ENCODE data around the gene ARHGEF3.

Gene ARHGEF3

DNA sequence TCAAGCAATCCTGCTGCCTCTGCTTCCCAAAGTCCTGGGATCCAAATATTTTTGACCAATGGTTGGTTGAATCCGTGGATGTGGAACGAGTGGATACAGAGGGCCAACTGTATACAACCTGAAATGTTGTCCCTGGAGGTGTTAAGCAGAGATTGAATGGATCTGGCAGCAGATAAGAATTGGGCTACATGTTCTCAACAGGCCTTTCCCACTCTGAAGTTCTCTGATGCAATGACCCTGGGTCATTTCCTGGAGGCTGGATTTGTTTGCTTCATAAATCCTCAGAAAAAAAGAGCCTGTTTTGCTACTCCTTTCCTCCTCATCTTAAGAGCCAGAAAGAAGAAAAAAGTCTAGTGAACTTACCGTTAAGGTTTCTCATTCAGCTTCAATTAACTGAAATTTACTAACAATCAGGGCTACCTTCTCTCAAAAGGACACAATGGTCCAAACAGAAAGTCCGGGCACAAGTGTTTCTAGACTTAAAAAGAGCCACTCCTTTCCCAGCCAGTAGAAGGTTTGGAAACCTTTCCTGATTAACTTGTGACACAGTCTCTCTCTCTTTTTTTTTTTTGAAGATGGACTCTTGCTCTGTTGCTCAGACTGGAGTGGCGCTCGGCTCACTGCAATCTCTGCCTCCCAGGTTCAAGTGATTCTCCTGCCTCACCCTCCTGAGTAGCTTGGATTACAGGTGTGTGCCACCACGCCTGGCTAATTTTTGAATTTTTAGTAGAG, 6.5 kb downstream of the ARHGEF3 start:
- H3K36me3 Mint-ChIP-seq (ENCODE audit: low read depth): peaks cover 31% of the 10 kb centered on the region
- H3K27ac Mint-ChIP-seq: peak overlapping the region; percentile 85
- ATAC-seq (no peak), DNase-seq (no peak)
- H3K4me3 Mint-ChIP-seq: peak overlapping the region; percentile 99
- no peaks in the 10 kb centered on the region for H3K27me3 Mint-ChIP-seq
- H3K4me1 Mint-ChIP-seq: peaks cover 88% of the 10 kb centered on the region
- peaks cover 4% of the 10 kb centered on the region for H3K9me3 Mint-ChIP-seq

DNA sequence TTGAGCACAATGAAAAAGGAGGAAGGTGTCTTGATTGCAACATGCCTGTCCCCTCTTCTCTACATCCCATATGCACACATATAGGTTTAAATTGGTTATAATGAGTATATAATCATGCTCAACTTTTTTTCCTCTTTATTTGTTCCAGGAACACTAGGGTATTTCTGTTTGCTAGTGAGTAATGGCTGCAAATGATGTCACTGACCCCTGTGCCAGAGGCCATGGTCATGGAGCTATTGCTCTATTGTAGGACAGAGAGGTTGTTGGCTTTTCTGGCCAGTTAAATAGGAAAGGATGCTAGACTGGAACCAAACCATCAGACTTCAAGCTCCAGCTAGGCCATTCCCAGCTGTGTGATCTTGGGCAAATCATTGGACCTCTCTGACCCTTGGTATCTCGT, 9.6 kb downstream of the ARHGEF3 start:
- H3K4me1 Mint-ChIP-seq: peaks cover 95% of the 10 kb centered on the region
- DNase-seq: no peak
- H3K4me3 Mint-ChIP-seq: peak overlapping the region; percentile 3
- H3K27ac Mint-ChIP-seq: peak overlapping the region; percentile 92
- H3K9me3 Mint-ChIP-seq: peaks cover 4% of the 10 kb centered on the region
- peaks cover 33% of the 10 kb centered on the region for H3K36me3 Mint-ChIP-seq (ENCODE audit: low read depth)
- no peaks in the 10 kb centered on the region for H3K27me3 Mint-ChIP-seq
- no peak for ATAC-seq

DNA sequence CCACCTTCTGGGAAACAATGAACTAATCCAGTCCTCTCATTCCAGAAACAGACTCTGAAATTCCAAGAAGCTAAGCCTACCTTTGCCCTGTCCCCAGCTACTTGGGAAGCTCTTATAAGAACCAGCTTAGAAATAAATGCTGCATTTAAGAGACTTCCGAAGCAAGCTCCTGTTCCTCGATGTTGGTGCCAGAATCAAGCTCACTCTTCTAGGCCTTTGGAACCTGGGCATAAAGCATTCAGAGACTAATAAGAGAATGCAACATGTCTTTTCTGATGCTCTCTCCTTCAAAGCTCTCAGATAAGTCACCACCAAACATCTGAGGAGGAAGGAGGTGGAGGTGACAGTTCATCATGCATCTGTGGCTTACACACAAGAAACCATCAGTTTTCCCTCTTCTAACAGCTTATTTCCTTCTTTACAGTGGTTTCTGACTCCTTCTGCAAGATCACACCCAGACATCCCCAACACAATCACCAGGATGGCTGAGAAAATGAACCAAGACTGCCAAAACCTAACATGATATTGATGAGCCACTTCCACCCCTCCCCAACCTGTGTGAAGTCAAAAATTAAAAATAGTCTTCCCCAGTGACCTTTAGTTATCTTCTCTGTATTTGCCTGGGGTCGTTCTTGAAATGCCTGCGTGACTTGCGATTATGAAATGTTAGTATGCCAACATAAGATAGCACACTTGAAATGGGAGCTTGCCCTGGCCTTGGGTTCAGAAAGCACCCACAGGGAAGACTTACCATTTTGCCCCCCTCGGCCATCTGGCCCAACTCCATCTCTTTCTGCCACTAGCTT, 11.5 kb downstream of the ARHGEF3 start:
- no peaks in the 10 kb centered on the region for H3K27me3 Mint-ChIP-seq
- peaks cover 4% of the 10 kb centered on the region for H3K9me3 Mint-ChIP-seq
- no peak for DNase-seq
- peak; percentile 77 for ATAC-seq
- peak overlapping the region; percentile 56 for H3K4me3 Mint-ChIP-seq
- peaks cover 31% of the 10 kb centered on the region for H3K36me3 Mint-ChIP-seq (ENCODE audit: low read depth)
- peaks cover 95% of the 10 kb centered on the region for H3K4me1 Mint-ChIP-seq
- peak overlapping the region; percentile 92 for H3K27ac Mint-ChIP-seq

DNA sequence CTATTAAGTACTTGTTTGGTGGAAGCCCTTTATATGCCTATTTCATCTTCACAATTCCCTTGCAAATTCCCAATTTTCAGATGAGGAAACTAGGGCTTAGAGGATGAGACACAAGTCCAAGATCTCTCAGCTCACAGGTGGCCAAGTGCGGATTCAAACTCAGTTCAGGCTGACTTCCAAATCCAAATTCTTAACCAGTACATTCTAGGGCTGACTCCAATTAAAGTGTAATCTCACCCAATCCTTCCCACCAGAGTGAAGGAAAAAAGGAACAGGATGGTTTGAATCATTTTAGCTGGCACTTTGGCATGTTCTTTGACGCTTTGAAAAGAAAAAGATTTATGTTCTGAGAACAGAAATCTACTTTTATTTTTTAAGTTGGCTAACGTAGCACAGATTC, 12.7 kb downstream of the ARHGEF3 start:
- peaks cover 97% of the 10 kb centered on the region for H3K4me1 Mint-ChIP-seq
- H3K9me3 Mint-ChIP-seq: peaks cover 4% of the 10 kb centered on the region
- no peak for ATAC-seq
- no peak for DNase-seq
- peak overlapping the region; percentile 56 for H3K4me3 Mint-ChIP-seq
- peak overlapping the region; percentile 92 for H3K27ac Mint-ChIP-seq
- no peaks in the 10 kb centered on the region for H3K27me3 Mint-ChIP-seq
- peaks cover 30% of the 10 kb centered on the region for H3K36me3 Mint-ChIP-seq (ENCODE audit: low read depth)

DNA sequence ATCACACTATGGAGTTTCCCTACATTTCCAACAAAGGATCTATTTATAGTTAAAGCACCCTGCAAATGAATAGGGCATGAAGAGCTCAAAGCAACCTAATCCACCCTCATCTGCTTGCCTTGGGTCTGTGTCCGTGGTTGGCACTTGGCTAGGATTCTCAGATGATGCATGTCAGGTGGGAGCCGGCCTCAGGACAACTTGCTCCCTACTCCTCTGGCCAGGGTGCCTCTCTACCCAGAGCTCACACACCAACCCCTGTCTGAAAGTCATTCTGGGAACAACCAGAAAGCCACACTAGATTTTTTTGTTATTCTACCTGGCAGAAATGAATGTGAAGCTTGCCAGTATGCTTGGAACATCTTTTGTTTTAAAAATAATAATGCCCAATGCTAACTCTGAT, 13.2 kb downstream of the ARHGEF3 start:
- H3K27ac Mint-ChIP-seq: peak overlapping the region; percentile 92
- H3K9me3 Mint-ChIP-seq: no peaks in the 10 kb centered on the region
- no peak for ATAC-seq
- H3K27me3 Mint-ChIP-seq: no peaks in the 10 kb centered on the region
- peaks cover 26% of the 10 kb centered on the region for H3K36me3 Mint-ChIP-seq (ENCODE audit: low read depth)
- H3K4me1 Mint-ChIP-seq: peaks cover 98% of the 10 kb centered on the region
- DNase-seq: no peak
- H3K4me3 Mint-ChIP-seq: peak overlapping the region; percentile 56

DNA sequence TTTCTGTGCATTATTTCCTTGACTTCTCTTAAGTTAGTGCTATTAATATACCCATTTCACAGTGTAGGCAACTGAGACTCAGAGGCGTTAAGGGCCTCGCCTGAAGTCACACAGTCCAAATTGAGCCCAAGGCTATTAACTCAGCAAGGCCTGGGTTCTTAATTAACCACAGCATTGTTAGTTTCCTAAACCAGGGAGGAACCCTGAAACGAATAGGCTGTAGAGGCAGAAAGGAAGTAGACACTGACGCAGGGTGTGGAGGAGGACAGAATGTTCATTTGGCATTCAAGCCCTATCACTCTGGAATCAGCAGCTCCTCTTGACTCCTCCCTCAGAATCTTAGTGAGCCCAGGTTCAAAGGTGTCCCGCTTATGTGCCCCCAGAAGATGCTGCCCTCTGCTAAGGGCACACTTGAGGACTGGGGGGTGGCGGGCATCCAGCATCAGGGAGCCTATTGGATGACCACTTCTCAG, 13.9 kb downstream of the ARHGEF3 start:
- H3K4me3 Mint-ChIP-seq: peak overlapping the region; percentile 56
- DNase-seq (no peak), ATAC-seq (peak; percentile 44)
- no peaks in the 10 kb centered on the region for H3K9me3 Mint-ChIP-seq
- peaks cover 29% of the 10 kb centered on the region for H3K36me3 Mint-ChIP-seq (ENCODE audit: low read depth)
- H3K27me3 Mint-ChIP-seq: no peaks in the 10 kb centered on the region
- peak overlapping the region; percentile 92 for H3K27ac Mint-ChIP-seq
- H3K4me1 Mint-ChIP-seq: peaks cover 100% of the 10 kb centered on the region

DNA sequence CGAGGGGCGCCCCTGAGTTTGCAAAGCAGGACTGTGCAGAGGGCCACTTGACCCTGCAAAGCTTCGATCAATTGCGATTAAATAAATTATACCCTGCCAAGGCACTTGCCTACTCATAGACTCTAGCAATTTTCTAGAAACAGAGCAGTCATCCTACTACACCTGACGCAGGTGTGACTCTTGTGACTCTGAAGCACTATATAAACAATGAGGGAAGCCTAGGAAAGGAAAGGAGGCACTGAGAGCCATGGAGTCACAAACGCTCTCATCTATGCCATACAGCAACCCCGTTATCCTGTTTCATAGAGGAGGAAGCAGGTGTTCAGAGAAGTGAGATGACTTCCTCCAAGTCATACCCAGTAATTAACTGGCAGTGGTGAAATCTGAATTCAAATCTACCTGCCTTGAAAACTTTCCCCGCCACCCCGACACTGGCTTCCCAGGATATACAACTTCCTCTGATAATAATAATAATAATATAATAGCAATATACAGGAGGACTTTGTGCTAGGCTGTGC, 14.4 kb downstream of the ARHGEF3 start:
- Mint-ChIP-seq H3K27ac (peak overlapping the region; percentile 92), H3K36me3 (ENCODE audit: low read depth) (peaks cover 29% of the 10 kb centered on the region), H3K4me1 (peaks cover 100% of the 10 kb centered on the region), H3K4me3 (peak overlapping the region; percentile 32), H3K27me3 (no peaks in the 10 kb centered on the region), H3K9me3 (no peaks in the 10 kb centered on the region)
- no peak for ATAC-seq
- no peak for DNase-seq

DNA sequence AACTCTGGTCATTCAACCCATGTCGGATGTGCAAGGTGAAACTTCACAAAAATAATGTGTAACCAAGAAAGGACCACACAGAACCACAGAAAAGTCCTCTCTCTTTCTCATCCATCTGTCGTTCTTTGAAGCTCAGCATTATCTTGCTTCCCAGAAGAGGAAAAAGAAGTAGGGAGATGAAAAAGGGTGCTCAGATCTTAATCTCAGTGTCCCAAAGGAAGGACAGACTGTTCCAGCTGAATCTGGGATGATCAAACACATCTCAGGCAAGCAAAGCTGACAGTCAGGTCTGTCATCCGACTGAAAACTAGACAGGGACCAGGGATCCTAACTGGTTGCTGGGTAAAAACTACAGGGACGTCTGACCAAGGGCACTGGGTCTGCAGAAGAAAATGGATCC, 16.2 kb downstream of the ARHGEF3 start:
- H3K27me3 Mint-ChIP-seq: no peaks in the 10 kb centered on the region
- peaks cover 100% of the 10 kb centered on the region for H3K4me1 Mint-ChIP-seq
- ATAC-seq: no peak
- peak overlapping the region; percentile 92 for H3K27ac Mint-ChIP-seq
- DNase-seq: no peak
- H3K4me3 Mint-ChIP-seq: peak overlapping the region; percentile 30
- no peaks in the 10 kb centered on the region for H3K9me3 Mint-ChIP-seq
- peaks cover 40% of the 10 kb centered on the region for H3K36me3 Mint-ChIP-seq (ENCODE audit: low read depth)

DNA sequence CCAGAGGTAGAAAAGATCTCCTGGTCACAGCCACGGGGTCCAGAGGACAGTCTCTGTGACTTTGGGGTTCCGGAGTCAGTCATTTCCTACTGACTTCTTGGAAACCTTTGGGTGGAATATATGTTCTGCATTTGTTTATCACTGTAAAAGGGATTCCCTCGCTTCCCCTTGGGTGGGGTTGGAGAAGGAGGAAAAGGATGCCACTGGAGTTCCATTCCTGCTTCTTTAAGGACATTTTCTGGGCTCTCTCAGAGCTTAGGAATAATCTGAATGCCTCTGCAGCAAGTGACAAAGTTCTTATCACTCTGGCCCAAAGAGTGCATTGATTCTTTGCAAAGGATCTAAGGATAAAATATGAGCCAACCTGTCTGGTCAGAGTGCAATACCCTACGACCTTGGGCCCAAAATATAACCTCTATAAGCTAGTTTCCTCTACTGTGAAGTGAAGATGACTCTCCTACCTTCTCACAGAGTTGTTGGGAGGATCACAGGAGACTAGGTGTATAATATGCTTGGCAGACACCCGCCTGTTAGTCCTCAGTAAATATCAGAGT, 17.2 kb downstream of the ARHGEF3 start:
- DNase-seq: no peak
- peaks cover 45% of the 10 kb centered on the region for H3K36me3 Mint-ChIP-seq (ENCODE audit: low read depth)
- peak overlapping the region; percentile 92 for H3K27ac Mint-ChIP-seq
- H3K27me3 Mint-ChIP-seq: no peaks in the 10 kb centered on the region
- H3K4me3 Mint-ChIP-seq: peak overlapping the region; percentile 57
- peaks cover 100% of the 10 kb centered on the region for H3K4me1 Mint-ChIP-seq
- no peaks in the 10 kb centered on the region for H3K9me3 Mint-ChIP-seq
- no peak for ATAC-seq

DNA sequence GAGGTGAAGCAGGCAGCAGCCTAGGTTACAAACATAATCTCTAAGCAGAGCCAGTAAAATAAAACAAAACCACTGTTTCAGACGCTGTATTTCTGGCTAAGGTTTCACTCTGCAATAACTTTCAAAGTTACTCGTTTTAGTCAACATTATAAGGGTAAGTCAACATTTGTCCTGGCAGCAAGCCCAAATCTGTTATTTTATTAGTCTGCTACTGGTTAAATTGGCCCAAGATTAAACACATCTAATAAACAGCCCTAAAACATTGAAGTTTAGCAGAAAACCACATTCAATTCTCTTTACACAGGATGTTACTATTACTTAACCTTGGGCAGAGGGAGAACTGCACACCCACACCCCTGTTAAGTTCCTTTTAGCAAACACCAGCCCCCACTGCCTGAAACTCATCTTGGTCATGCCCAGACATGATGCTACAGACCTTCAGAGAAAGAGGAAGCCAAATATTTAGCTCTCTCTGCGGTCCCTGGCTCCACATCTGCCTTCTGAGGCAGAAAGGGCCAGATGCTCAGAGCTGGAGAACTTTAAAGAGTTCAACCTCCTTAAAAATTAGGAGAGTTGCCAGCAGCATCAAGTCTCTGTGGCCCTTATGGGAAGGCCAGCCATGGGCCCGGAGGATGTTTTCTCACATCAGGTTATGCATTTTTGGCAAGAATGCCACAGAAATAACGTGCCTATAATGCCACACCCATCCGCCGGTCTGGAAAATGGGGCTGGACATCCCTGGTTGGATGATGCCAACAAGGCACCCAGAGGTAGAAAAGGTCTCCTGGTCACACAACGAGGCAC, 17.9 kb downstream of the ARHGEF3 start:
- peaks cover 98% of the 10 kb centered on the region for H3K4me1 Mint-ChIP-seq
- peak overlapping the region; percentile 92 for H3K27ac Mint-ChIP-seq
- peak overlapping the region; percentile 57 for H3K4me3 Mint-ChIP-seq
- H3K36me3 Mint-ChIP-seq (ENCODE audit: low read depth): peaks cover 40% of the 10 kb centered on the region
- no peaks in the 10 kb centered on the region for H3K27me3 Mint-ChIP-seq
- ATAC-seq: peak; percentile 87
- peak; percentile 61 for DNase-seq
- H3K9me3 Mint-ChIP-seq: no peaks in the 10 kb centered on the region

DNA sequence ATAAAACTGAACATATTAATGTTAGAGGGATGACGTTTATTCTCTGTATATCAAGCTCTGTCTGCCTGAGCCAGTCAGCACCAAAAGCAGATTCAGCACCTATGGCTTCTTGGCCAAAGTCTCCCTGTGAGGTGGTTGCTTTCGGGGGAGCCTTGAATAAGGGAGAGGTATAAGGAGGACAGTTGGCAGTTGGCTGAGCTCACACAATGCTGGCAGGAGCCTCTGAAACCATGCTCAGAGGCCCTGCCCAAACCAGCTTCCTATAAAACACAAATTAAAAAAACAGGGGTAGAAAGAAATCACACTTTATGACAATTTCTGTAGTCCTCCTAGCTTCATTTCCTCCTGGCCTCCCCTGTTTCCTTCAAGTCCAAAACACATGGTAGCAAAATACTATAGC, 18.8 kb downstream of the ARHGEF3 start:
- Mint-ChIP-seq H3K9me3 (no peaks in the 10 kb centered on the region), H3K27me3 (no peaks in the 10 kb centered on the region), H3K27ac (peak overlapping the region; percentile 92), H3K4me1 (peaks cover 97% of the 10 kb centered on the region), H3K36me3 (ENCODE audit: low read depth) (peaks cover 37% of the 10 kb centered on the region), H3K4me3 (peak overlapping the region; percentile 57)
- ATAC-seq (no peak), DNase-seq (no peak)

DNA sequence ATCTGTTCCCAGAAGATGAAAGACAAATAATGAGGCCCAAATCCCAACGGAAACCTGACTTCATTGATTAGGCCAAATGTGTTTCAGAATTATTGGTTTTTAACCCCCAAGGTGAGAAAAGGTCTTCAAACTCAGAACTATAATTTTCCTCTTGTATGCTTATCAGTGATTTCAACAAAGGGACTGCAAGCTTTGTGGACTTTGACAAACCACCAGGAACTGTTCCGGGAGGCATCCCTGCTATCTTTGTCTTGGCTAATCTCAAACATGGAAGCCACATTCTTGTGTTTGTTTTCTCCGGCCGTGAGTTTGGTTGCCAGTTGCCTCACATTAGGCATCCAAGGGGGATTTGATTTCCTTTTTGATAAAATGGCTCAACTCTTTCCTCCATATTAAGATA, 19.5 kb downstream of the ARHGEF3 start:
- peaks cover 96% of the 10 kb centered on the region for H3K4me1 Mint-ChIP-seq
- DNase-seq (no peak), ATAC-seq (no peak)
- H3K36me3 Mint-ChIP-seq (ENCODE audit: low read depth): peaks cover 37% of the 10 kb centered on the region
- peak overlapping the region; percentile 12 for H3K4me3 Mint-ChIP-seq
- no peaks in the 10 kb centered on the region for H3K27me3 Mint-ChIP-seq
- H3K27ac Mint-ChIP-seq: peak overlapping the region; percentile 92
- no peaks in the 10 kb centered on the region for H3K9me3 Mint-ChIP-seq

DNA sequence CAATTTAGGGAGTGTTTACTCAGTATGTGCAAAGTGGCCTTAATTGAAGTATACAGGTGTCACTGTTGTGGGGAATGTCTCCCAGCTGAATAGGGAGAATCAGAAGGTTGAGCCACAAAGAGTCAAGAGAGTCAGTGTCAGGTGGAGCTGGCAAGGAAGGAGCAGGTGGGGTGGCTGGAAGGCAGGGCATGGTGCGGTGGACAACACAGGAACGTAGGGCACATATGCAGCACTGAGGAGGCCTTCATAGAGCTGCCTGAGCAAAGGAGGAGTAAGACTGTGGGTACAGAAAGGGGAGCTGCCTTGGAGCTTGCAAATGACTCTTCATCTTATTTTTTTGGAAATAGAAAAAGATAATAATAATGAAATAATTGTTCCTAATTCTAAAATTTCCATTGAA, 20.0 kb downstream of the ARHGEF3 start:
- peak overlapping the region; percentile 92 for H3K27ac Mint-ChIP-seq
- H3K36me3 Mint-ChIP-seq (ENCODE audit: low read depth): peaks cover 37% of the 10 kb centered on the region
- DNase-seq (no peak), ATAC-seq (no peak)
- peak overlapping the region; percentile 12 for H3K4me3 Mint-ChIP-seq
- H3K9me3 Mint-ChIP-seq: no peaks in the 10 kb centered on the region
- H3K4me1 Mint-ChIP-seq: peaks cover 96% of the 10 kb centered on the region
- H3K27me3 Mint-ChIP-seq: no peaks in the 10 kb centered on the region

DNA sequence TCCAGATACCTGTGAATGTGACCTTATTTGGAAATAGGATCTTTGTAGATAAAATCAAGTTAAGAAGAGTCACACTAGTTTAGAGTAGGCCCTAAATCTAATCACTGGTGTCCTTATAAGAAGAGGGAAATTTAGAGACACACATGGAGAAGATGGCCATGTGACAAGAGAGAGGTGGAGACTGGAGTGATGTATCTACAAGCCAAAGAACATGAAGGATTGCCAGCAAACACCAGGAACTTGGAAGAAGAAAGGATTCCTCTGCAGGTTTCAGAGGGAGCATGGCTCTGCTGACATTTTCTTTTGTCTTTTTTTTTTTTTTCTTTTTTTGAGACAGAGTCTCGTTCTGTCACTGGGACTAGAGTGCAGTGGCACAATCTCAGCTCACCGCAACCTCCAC, 20.8 kb downstream of the ARHGEF3 start:
- no peaks in the 10 kb centered on the region for H3K27me3 Mint-ChIP-seq
- H3K27ac Mint-ChIP-seq: peak overlapping the region; percentile 49
- H3K4me1 Mint-ChIP-seq: peaks cover 96% of the 10 kb centered on the region
- H3K9me3 Mint-ChIP-seq: no peaks in the 10 kb centered on the region
- ATAC-seq (no peak), DNase-seq (no peak)
- H3K4me3 Mint-ChIP-seq: no peak overlapping the region
- H3K36me3 Mint-ChIP-seq (ENCODE audit: low read depth): peaks cover 38% of the 10 kb centered on the region
